Activated CD8-positive, alpha-beta memory T cell treated with anti-CD3 and anti-CD28 coated beads, Interleukin-2, amount 10 ng/mL, durations not matched to agents 7 days and 5 days (primary cell): Measurements from ENCODE around the gene SAA1. TPM values are rescaled to one million over a fixed set of nuclear protein-coding genes. Genes with fewer than 3 reads are reported as not detected.
"Not testable (repeated sequence)": the region's sequence is repeated elsewhere in the genome, so short reads cannot be mapped to it uniquely, and the experiment has no call there.

Experiments used
- ATAC-seq: fragments of 150-1000 bp; cut with Tn5 transposase; one replicate; pipeline ENCODE4 v1.10.0; 2021; ENCODE audit warnings: moderate library complexity
- CTCF ChIA-PET: fragments of 350-600 bp; sonication (Branson Sonifier 250); formaldehyde crosslinking; loops from one replicate; lab custom pipeline; 2021; ENCODE audit warnings: antibody characterized with exemption; lab: Charles Lee
- DNase-seq: peaks from one replicate; pipeline ENCODE4 v3.0.0-alpha.2; 2020
- H3K27ac Mint-ChIP-seq: one replicate; pipeline ENCODE4 v1.8.0; 2021; ENCODE audit warnings: mild to moderate bottlenecking, mixed read lengths
- H3K27me3 Mint-ChIP-seq: one replicate; pipeline ENCODE4 v1.8.0; 2021; ENCODE audit warnings: mixed read lengths
- H3K36me3 Mint-ChIP-seq: one replicate; pipeline ENCODE4 v1.8.0; 2021; ENCODE audit warnings: mild to moderate bottlenecking, mixed read lengths
- H3K4me1 Mint-ChIP-seq: one replicate; pipeline ENCODE4 v1.8.0; 2021; ENCODE audit warnings: mixed read lengths
- H3K4me3 Mint-ChIP-seq: one replicate; pipeline ENCODE4 v1.8.0; 2021; ENCODE audit warnings: mild to moderate bottlenecking, moderate library complexity, mixed read lengths
- H3K9me3 Mint-ChIP-seq: one replicate; pipeline ENCODE4 v1.8.0; 2022; ENCODE audit warnings: low read depth, mixed read lengths
- total RNA-seq, 2 experiments: library from RNA; stranded (reverse); gene quantifications; one replicate each; pipeline ENCODE4 v1.2.3, GENCODE V29; 2021

The SAA1 gene
- total RNA-seq, 2 experiments from 2014 or later, result not detected

DNA sequence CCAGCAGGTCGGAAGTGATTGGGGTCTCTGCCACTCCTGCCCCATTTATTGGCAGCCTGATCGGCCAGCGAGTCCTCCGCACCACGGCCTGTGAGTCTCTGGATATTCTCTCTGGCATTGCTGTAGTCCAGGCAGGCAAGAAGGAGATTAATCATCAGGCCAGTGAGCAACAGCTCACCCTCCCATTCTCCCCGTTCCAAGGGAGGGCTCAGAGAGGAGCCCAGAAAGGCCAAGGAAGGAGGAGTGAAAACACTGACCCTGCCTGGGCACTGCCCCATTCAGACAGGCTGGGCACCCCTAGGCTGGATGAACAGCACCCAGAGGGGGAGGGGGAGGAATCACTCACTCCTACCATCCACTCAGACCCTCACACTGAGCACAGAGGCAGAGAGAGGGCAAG lies 20.7 kb upstream of the SAA1 start:
- Mint-ChIP-seq H3K27me3 (peaks cover 22% of the 10 kb centered on the region), H3K9me3 (no peaks in the 10 kb centered on the region), H3K4me3 (no peak overlapping the region), H3K27ac (peak overlapping the region; percentile 15), H3K4me1 (peaks cover 39% of the 10 kb centered on the region), H3K36me3 (no peaks in the 10 kb centered on the region)
- ATAC-seq (no peak), DNase-seq (no peak)
- CTCF ChIA-PET, result interaction anchor here (0.7 kb wide), 1 partner anchor 76 kb away, joined by 3 read pairs; no protein-coding TSS in a partner anchor

DNA sequence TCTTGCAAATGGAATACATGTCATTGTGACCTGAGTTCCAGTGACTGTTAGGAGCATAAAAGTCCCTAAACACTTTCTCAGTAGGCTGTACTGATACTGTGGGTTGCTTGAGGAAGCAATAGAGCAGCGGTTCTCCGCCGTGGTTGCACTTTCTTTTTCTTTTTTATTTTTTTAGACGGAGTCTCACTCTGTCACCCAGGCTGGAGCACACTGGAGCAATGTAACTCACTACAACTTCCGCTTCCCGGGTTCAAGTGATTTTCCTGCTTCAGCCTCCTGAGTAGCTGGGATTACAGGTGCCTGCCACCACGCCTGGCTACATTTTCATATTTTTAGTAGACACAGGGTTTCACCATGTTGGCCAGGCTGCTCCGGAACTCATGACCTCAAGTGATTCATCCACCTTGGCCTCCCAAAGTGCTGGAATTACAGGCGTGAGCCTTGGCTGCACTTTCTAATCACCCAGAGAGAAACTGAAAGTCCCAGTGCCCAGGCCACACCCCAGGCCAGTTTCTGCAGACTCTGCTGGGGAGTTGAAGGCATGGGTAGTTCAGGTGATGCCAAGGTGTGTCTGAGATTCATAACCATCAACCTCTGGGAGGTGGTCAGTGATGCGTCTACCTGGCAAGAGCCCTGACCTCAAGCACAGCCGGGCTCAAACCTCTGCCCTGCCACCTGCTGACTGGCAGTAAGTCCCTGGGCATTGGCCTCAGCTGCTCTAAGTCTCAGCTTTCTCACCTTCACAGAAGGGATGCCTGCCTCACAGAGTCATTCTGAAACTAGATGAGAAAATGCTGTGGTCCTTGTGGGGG lies 19.5 kb upstream of the SAA1 start:
- peak; percentile 71 for DNase-seq
- peaks cover 39% of the 10 kb centered on the region for H3K4me1 Mint-ChIP-seq
- H3K27me3 Mint-ChIP-seq, result peaks cover 13% of the 10 kb centered on the region
- H3K36me3 Mint-ChIP-seq, H3K9me3 Mint-ChIP-seq: not testable (repeated sequence)
- peak; percentile 81 for ATAC-seq
- peak overlapping the region; percentile 76 for H3K4me3 Mint-ChIP-seq
- H3K27ac Mint-ChIP-seq, result peak overlapping the region; percentile 93
- CTCF ChIA-PET, result interaction anchor here (0.5 kb wide), 1 partner anchor 308 kb away, joined by 6 read pairs; no protein-coding TSS in a partner anchor

DNA sequence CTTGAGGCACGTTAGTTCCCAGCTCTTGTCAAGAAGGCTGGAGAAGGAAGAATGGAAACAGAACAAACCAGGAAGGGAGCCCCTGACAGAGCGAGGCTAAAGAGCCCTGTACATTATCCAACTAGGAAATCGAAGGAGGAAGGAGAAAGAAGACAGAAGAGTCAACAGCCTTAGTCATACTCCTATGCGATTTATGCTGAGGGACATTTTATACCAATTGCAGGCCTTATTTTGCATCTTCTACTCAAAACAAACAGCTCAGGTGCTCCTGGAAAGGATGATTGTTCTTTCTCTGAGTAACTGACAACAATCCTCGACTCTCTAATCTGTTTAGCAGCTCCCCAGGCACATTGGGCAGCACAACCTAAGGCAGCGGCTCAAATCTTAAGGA lies 18.9 kb upstream of the SAA1 start:
- ATAC-seq, DNase-seq, H3K36me3 Mint-ChIP-seq, CTCF ChIA-PET, H3K9me3 Mint-ChIP-seq: not testable (repeated sequence)
- peak overlapping the region; percentile 76 for H3K4me3 Mint-ChIP-seq
- peaks cover 41% of the 10 kb centered on the region for H3K4me1 Mint-ChIP-seq
- peaks cover 11% of the 10 kb centered on the region for H3K27me3 Mint-ChIP-seq
- H3K27ac Mint-ChIP-seq, result peak overlapping the region; percentile 93

DNA sequence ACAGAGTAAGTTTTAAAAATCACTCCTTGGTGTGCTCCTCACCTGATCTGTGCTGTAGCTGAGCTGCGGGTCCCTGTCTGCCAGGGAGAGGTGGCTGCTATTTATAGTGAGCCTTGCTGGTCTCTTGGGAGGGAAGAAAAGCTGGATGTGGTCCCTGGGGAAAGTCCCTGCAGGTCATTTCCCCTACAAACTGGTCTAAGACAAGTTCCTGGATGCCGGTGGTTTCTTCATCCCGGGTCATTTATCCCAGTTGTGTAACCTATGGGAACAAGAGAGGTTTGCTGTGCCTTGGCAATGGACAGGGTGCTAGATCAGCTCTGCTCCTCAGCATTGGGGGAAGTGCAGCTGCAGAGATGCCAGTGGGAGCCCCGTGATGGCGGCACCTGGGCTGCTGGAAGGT lies 17.5 kb upstream of the SAA1 start, which contains the start of gene SAA2:
SAA2 (minus strand) TSS at position 108 of the 400 bp plus-strand sequence. CDS start 657 bp downstream, outside the sequence.
- DNase-seq (no peak), ATAC-seq (no peak)
- CTCF ChIA-PET, result interaction anchor here (0.8 kb wide), 1 partner anchor 520 kb away, joined by 3 read pairs; no protein-coding TSS in a partner anchor
- Mint-ChIP-seq H3K4me3 (no peak within 1 kb of the TSS), H3K27ac (no peak within 1 kb of the TSS), H3K36me3 (no peaks in the 10 kb centered on the region), H3K9me3 (no peaks in the 10 kb centered on the region), H3K4me1 (peaks cover 41% of the 10 kb centered on the region), H3K27me3 (peaks cover 2% of the 10 kb centered on the region)

DNA sequence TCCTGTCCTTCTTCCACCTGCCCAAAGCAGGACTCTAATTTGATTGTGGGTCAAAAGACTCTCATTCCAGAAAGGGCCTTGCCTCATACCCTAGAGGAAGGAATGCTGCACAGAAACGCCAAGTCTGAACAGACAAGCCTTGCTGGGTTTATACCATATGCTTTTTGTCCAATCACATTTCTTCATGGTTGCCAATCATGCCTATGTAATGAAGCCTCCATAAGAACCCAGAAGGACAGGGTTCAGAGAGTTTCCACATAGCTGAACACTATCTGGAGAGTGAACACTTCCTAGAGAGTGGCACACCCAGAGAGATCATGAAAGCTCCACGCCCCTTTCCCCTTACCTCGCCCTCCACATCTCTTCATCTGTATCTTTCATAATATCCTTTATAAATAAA lies 12.8 kb upstream of the SAA1 start:
- no peaks in the 10 kb centered on the region for H3K36me3 Mint-ChIP-seq
- H3K4me3 Mint-ChIP-seq, result no peak overlapping the region
- CTCF ChIA-PET, result interaction anchor here (2.5 kb wide), 1 partner anchor 9 kb away, joined by 14 read pairs; no protein-coding TSS in a partner anchor
- peaks cover 11% of the 10 kb centered on the region for H3K27me3 Mint-ChIP-seq
- H3K4me1 Mint-ChIP-seq, result peaks cover 5% of the 10 kb centered on the region
- no peak for DNase-seq
- no peak overlapping the region for H3K27ac Mint-ChIP-seq
- no peaks in the 10 kb centered on the region for H3K9me3 Mint-ChIP-seq
- ATAC-seq, result no peak

DNA sequence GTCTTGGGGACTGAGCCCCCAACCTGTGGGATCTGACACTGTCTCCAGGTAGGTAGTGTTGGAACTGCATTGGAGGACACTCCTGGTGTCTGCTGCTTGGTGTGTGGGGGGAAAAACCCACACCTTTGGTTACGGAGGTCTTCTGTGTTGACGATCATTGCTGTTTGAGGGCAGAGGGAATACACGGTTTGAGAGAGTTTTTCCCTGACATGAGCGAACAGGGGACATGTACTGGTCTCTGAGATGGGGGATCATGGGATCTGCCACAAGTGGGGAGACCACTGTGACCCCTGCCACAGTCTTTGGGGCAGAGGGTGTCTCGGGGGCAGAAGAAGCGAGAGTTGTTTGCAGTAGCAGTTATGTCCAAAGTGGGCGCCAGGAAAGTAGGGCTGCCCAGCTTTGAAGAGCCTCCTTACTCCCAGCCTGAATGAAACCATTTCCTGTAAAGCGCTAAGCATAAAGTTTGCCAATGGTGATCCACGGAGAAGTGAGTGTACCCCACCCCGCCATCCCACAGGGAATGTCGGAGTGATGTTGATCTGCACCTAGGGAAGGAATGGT lies 12.2 kb upstream of the SAA1 start:
- Mint-ChIP-seq H3K9me3 (no peaks in the 10 kb centered on the region), H3K36me3 (no peaks in the 10 kb centered on the region), H3K4me3 (no peak overlapping the region), H3K27ac (no peak overlapping the region), H3K4me1 (peaks cover 4% of the 10 kb centered on the region), H3K27me3 (peaks cover 12% of the 10 kb centered on the region)
- DNase-seq (no peak), ATAC-seq (no peak)
- CTCF ChIA-PET, result interaction anchor here (2.5 kb wide), 1 partner anchor 10 kb away, joined by 14 read pairs; no protein-coding TSS in a partner anchor

DNA sequence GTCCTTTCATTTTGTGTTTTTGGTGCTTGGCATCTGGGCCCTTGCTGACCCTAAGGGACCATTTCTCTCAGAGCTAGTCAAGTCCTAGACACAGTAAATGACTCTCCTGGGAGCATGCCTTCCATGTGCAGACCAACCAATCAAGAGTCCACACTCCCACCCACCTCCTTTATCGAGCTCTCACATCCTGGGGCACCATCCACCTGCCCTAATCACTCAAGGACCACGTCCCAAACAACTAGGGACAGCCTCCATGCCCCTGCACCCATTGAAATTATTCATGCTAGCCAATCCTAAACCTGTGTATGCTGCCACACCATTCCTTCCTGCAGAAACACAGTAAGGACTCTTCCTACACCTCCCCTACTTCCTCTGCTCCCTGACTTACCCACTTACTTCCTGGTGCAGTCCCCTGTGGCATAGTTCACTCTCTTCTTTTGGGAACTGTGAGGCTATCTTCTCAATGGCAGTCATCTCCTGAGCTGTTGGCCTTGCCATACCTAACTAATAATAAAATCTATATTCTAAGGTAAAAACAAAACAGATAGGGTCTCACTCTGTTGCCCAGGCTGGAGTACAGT lies 11.2 kb upstream of the SAA1 start:
- Mint-ChIP-seq H3K36me3 (no peaks in the 10 kb centered on the region), H3K4me1 (peaks cover 2% of the 10 kb centered on the region), H3K9me3 (no peaks in the 10 kb centered on the region), H3K27ac (no peak overlapping the region), H3K27me3 (peaks cover 19% of the 10 kb centered on the region), H3K4me3 (no peak overlapping the region)
- CTCF ChIA-PET, result no interaction called here
- DNase-seq, result no peak
- ATAC-seq, result no peak

DNA sequence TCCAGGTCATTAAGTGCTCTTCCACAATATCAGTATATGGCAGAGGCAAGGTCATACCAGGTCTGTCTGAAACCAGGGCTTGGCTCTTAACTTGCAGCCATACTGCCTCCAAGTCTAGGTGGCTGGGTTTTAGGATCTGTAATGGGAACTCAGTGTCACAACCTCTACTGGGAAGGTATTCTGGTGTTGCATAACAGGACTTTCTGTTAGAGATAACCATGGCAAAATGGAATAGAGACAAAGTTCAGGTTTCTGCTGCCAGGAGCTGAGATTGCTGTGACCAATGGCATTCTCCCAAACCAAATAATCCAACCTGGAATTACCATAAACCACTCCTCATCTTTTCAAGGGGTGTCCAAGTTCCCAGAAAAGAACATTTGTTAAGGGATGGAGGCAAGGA lies 6.8 kb upstream of the SAA1 start:
- no peak for ATAC-seq
- H3K36me3 Mint-ChIP-seq, result peaks cover 3% of the 10 kb centered on the region
- no peak overlapping the region for H3K27ac Mint-ChIP-seq
- no peaks in the 10 kb centered on the region for H3K9me3 Mint-ChIP-seq
- DNase-seq, result no peak
- CTCF ChIA-PET, result no interaction called here
- no peak overlapping the region for H3K4me3 Mint-ChIP-seq
- peaks cover 10% of the 10 kb centered on the region for H3K4me1 Mint-ChIP-seq
- H3K27me3 Mint-ChIP-seq, result peaks cover 24% of the 10 kb centered on the region

DNA sequence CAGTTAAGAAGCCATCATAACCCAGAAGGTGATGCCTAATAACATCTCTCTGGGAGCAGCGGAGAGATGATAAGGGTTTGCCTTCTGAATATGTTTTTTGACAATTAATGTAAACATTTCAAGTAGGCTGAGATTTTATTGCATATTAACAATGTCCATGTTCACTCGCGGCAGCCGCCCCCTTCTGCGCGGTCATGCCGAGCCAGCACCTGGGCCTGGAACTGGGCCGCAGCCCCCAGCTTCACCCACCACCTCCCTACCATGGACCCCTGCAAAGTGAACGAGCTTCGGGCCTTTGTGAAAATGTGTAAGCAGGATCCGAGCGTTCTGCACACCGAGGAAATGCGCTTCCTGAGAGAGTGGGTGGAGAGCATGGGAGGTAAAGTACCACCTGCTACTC lies 4.3 kb upstream of the SAA1 start:
- H3K27me3 Mint-ChIP-seq, result peaks cover 20% of the 10 kb centered on the region
- no peak for ATAC-seq

DNA sequence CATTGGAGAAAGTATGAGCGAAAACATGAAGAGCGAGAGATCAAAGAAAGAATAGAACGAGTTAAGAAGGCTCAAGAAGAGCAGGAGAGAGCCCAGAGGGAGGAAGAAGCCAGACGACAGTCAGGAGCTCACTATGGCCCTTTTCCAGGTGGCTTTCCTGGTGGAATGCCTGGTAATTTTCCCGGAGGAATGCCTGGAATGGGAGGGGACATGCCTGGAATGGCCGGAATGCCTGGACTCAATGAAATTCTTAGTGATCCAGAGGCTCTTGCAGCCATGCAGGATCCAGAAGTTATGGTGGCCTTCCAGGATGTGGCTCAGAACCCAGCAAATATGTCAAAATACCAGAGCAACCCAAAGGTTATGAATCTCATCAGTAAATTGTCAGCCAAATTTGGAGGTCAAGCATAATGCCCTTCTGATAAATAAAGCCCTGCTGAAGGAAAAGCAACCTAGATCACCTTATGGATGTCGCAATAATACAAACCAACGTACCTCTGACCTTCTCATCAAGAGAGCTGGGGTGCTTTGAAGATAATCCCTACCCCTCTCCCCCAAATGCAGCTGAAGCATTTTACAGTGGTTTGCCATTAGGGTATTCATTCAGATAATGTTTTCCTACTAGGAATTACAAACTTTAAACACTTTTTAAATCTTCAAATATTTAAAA lies 3.2 kb upstream of the SAA1 start:
- not testable (repeated sequence) for ATAC-seq, H3K36me3 Mint-ChIP-seq, H3K27ac Mint-ChIP-seq, DNase-seq, H3K9me3 Mint-ChIP-seq, H3K4me3 Mint-ChIP-seq
- CTCF ChIA-PET, result interaction anchor here (1.0 kb wide), 1 partner anchor 19 kb away, joined by 3 read pairs; no protein-coding TSS in a partner anchor
- Mint-ChIP-seq H3K27me3 (peaks cover 15% of the 10 kb centered on the region), H3K4me1 (peaks cover 27% of the 10 kb centered on the region)

More for the DNA sequence above, 4.3 kb upstream of the SAA1 start:
- Mint-ChIP-seq H3K4me3 (no peak overlapping the region), H3K4me1 (peaks cover 23% of the 10 kb centered on the region), H3K27ac (no peak overlapping the region), H3K36me3 (peaks cover 3% of the 10 kb centered on the region), H3K9me3 (no peaks in the 10 kb centered on the region)
- no peak for DNase-seq
- CTCF ChIA-PET, result no interaction called here

DNA sequence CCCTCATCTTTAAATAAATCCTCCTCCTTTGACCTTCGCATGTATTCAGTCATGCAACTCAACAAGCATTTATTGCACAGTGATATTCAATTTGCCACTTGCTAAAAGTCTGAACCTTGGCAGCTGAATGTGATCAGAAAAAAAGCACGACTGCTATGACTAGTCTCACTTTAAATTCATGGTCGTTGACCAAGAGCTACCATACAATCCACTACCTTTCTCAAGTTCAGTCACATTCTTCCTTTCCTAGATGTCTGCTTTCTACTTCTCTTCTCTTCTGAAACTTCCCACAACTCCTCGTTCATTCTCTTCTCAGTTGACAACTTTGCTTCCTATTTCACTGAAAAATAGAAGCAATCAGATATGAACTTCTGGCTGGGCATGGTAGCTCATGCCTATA lies 2.0 kb upstream of the SAA1 start:
- DNase-seq (no peak), ATAC-seq (no peak)
- Mint-ChIP-seq H3K4me3 (peak overlapping the region; percentile 17), H3K27me3 (peaks cover 11% of the 10 kb centered on the region), H3K4me1 (peaks cover 36% of the 10 kb centered on the region), H3K36me3 (peaks cover 3% of the 10 kb centered on the region), H3K27ac (peak overlapping the region; percentile 38), H3K9me3 (no peaks in the 10 kb centered on the region)
- CTCF ChIA-PET, result interaction anchor here (0.5 to 1.0 kb wide), 3 partner anchors 20 to 334 kb away, joined by 3 to 4 read pairs (median 3); no protein-coding TSS in a partner anchor

DNA sequence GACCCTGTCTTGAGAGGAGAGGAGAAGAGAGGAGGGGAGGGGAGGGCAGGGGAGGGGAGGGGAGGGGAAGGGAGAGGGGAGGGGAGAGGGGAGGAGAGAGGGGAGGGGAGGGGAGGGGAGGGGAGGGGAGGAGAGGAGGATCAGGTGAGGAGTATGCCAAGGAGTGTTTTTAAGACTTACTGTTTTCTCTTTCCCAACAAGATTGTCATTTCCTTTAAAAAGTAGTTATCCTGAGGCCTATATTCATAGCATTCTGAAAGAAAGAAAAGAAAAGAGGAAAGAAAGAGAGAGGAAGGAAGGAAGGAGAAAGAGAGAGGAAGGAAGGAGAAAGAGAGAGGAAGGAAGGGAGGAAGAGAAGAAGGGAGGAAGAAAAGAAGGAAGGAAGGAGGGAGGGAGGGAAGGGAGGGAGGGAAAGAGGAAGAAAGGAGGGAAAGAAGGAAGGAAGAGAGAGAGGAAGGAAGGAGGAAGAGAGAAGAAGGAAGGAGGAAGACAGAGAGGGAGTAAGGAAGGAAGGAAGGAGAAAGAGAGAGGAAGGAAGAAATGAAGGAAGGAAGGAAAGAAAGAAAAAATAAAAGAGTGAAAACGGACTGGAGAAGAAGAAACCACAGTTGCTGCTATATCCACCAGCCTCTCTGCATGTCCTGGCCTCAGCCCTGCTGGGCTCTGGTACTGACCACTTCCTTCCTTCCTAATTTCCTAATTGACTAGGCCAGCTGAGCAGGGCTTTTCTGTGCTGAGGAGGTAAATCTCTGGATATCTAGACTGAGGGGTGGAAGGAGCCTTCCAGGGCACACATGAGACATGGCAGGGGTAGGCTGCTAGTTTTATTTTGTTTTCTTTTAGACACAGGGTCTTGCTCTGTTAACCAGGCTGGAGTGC lies 1.1 kb upstream of the SAA1 start:
- CTCF ChIA-PET, result interaction anchor here (0.5 to 0.8 kb wide), 2 partner anchors 21 to 333 kb away, joined by 3 to 4 read pairs; no protein-coding TSS in a partner anchor
- H3K9me3 Mint-ChIP-seq, result no peaks in the 10 kb centered on the region
- peaks cover 5% of the 10 kb centered on the region for H3K27me3 Mint-ChIP-seq
- peaks cover 36% of the 10 kb centered on the region for H3K4me1 Mint-ChIP-seq
- no peak overlapping the region for H3K4me3 Mint-ChIP-seq
- H3K36me3 Mint-ChIP-seq, result peaks cover 3% of the 10 kb centered on the region
- no peak for ATAC-seq
- no peak overlapping the region for H3K27ac Mint-ChIP-seq
- DNase-seq, result no peak
